GM10847 (cell line): ENCODE results near the gene CDK6.

Experiments
- POLR2A ChIP-seq: IDR thresholded peaks from 2 replicates; pipeline ENCODE4 v1.6.1; 2011; ENCODE audit not compliant: insufficient read length; ENCODE audit errors: extremely low read depth

Gene CDK6

DNA sequence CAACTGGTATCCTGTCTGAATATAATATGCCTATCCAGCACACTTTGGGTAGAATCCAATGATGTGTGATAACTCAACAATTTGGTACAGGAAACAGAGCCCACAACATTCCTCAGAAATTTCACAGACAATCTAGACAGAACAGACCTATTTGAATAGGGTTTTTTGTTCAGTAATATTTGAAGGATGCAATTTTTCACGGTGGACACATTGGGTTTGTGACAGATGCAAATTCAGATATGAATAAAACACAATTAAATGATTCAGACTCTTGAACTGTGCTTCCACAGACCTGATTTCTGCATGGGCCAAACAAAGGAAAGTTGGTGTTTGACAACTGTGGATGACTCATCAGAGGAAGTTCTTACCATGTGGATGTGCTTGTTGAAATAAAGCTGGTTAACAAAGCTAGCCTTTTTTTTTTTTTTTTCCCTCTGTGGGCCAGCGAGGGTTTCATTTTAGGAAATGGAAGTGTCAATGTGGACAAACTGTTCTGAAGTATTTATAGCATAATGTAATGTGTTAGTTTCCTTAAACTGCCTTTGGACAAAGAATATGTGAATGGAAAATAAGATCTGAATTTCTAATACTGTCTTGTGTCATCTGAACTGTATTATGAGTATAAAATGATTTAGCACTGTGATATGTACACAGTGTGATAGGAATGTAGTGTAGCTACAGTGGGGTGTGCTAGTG lies 203.0 kb downstream of the CDK6 start:
- no peak for TF ChIP-seq POLR2A

DNA sequence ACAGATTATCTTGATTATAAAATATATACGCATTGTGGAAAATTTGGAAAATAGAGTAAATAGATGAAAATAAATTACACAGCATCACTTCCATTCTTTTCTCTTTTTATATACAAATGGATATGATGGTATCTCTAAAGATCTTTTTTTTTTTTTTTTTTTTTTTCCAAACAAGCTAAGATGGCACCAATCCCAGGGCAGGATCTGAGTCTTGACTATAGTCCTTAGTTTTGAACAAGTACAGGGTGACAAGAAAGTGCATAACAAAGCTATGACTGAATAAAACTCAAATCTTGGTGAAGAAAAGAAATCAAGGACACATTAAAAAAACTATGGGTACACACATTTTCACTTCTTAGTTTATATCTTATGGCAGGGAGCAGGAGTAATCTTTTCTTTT lies 203.6 kb downstream of the CDK6 start:
- TF ChIP-seq POLR2A: no peak

DNA sequence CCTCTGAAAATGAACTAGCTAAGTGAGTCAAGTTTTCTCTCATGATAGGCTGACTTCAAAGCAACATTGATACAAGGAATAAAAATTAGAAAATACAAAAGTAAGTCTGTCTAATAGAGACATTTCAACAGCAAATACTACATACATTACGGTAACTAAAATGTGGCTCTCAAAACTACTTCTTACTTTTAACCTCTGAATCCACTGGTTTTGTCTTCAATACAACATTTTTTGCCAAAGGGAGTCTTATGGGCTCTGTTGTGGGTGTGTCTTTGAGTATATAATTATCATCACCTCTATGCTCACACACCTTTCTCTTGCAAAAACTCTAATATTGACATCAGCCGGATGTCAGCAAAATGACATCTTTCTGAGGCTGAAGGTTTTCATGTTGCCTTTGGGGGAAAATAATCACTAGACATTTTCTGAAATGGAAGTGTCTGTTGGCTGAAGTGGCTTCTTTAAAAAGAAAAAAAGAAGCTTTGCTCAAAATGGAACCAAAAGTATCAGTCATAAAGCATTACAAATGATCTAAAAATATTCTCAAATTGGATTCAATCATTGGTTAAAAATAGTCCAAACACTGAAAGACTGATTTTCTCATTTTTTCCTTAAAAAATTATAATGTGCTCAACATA lies 204.4 kb downstream of the CDK6 start:
- no peak for TF ChIP-seq POLR2A

DNA sequence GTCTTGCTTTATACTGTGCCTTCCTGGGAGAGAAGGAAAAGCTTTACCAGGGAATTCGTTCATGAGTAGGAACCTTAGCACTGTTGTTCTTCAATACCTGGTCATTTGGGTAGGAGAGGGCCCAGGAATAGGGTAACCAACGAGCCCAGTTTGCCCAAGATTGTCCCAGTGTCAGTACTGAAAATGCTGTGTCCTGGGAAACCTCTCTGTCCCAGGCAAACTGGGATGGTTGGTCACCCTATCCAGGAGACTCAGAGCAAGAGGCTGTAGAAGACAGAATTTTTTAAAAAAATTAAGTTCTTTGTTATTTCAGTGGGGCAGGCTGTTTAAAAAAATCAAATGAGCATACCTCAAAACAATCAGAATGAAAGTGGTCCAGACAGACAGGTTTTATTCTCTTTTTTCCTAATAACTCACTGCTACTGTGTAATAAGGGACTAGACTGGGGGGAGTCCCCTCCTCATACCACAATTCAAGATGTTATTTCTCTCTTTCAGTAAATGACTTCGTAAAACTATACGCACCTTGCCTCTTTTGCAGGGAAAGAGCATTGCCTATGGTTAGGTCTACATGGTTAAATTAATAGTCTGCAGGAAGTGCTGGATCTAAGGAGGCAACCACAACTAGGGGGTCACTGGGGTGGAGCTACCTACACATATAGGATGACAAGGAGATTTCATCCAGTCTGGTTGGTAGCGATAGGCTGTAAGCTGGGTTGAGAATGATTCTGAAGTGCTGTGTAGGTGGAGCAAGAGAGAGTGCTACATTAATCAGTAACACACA lies 205.1 kb downstream of the CDK6 start:
- TF ChIP-seq POLR2A: no peak

DNA sequence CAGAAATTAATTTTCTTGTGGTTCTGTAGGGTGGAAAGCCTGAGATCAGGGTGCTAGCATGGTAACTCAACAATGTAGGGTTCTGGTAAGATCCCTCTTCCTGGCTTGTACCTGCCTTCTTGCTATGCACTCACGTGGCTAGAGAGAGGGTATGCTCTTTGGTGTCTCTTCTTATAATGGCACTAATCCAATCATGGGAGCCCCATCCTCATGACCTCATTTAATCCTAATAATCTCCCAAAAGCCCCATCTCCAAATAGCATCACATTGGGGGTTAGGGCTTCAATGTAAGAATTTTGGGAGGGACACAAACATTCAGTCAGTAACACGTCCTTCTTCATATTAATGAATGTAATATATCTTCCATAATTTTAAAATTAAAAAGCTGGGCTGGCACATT lies 206.6 kb downstream of the CDK6 start:
- TF ChIP-seq POLR2A: no peak

DNA sequence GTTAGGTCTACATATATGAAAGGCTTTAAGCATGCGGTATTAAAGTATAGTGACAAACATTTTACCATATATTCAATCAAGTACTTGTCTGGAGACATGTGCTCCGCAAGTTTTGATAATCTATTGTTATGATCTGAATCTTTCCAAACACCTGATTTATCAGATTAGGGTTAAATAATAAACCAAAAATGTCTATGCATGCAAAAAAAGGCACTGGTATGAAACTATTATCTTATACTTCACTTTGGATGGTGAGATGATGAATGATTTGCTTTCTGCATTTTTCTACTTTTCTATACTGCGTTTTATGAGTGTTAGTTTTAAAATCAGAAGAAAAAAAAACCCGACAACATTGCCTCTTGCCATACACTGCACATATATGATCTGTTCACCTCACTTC lies 208.4 kb downstream of the CDK6 start:
- no peak for TF ChIP-seq POLR2A

DNA sequence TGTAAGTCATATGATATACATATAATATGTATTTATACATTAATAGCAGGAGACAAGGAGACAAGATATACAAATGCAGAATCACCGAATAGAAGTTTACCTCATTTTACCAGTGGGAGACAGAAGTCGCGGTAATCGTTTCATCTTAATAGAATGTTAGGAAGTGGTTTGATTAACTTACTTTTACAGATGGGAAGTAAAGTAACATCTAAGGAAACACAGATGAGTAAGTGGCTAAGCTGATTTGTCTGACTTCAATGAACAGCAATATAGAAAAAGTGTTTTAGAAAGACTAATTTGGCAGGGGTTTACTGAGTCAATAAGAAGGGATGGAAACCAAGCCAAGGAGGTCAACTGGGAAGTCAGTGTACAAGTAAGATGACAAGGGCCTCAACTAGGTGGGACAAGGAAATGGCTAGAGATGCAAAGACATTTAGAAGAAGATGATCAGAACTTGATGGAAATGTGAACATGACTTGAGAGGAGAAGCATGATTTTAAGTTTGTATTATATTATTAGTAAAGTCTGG lies 210.0 kb downstream of the CDK6 start:
- TF ChIP-seq POLR2A: no peak

DNA sequence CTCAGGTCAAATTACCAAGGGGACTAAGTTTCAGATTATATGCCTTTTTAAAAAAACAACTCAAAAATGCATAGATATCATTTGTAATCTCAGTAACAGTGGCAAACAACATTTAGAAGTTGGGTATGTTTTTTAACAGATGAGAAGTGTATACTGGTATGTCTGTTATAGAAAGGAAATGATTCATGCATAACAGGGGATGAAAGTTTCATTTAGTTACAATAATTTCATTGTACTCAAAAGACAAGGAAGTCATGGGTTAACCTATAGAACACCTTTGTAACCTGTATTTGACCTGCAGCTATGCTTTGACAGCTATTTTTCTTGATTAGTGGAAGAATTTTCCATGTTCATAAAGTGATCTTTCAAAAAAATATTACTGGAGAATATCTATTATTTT lies 210.8 kb downstream of the CDK6 start:
- no peak for TF ChIP-seq POLR2A

DNA sequence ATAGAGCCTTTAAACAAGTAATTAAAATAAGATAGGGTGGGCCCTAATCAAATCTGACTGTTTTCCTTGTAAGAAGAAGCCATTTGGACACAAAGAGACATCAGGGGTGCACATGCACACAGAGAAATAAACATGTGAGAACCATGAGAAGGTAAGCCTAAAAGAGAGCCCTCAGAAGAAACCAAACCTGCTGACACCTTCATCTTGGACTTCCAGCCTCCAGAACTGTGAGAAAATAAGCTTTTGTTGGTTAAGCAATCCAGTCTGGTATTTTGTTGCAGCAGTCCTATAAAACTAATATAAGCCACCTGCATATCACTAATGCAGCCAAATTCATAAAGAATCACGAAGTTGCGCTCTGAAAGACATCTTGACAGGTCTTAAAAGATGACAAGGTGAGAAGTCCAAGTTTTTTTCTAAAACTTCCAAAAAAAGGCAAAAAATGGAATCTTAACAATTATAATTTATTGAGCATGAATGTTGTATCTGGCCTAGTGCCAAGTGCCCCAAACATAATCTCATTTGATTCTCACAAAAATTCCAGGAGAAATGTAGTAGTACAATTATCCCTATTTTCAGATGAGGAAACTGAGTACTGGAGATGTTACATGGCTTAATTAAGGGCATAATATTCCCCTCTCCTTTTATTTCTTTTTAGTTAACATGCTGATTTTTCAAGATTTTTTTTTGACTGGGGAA lies 211.9 kb downstream of the CDK6 start:
- TF ChIP-seq POLR2A: no peak

DNA sequence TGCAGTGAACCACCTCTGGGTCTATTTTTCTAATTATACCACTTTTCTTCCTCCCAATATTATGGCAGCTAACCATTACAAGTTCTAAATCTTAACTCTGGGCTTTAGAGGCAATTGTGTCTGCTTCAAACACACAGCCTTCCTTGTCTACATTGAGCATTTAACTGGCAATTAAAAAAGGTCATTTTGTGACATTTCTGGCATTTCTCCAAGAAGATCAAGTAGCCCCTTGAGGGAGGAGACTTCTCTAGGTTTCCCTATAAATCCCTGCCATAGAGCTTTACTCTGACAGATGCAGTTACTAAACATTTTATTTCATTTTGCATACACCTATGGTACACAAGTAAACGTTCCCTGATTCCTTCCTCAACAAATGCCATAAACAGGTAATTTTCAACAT lies 212.8 kb downstream of the CDK6 start:
- no peak for TF ChIP-seq POLR2A

DNA sequence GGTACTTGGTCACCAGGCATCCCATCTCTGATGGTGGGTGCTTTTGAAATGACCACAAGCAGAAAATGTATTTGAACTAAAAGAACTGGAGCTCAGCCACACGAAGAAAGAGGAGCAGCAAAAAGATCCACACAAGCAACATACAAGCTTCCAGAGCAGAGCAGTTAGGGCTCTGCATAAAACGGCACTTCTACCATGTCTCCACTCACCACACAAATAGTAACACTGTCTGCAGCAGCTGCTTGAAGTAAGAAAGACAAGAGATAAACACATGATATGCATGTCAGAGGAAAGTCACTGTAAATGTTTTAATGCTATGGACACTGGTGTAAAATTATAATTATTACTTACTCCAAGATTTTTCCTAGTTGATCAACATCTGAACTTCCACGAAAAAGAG lies 213.7 kb downstream of the CDK6 start:
- TF ChIP-seq POLR2A: no peak

DNA sequence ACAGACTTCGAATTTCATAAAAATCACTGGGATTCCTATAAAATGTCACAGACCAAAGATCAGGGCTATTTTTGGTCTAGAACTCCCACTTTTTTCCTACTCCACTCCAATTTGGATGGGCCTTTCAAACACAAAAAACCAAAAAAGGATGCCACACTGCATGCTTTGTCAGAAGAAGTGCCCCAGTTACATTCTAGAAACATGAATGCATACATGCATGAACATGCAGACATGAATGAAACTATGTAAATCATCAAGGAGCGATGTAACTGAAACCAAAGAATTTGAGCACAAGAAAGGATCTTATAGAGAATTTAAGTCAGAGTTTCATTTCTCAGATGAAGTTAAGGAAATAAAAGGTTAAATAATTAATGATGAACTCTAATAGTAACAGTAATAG lies 214.3 kb downstream of the CDK6 start:
- no peak for TF ChIP-seq POLR2A

DNA sequence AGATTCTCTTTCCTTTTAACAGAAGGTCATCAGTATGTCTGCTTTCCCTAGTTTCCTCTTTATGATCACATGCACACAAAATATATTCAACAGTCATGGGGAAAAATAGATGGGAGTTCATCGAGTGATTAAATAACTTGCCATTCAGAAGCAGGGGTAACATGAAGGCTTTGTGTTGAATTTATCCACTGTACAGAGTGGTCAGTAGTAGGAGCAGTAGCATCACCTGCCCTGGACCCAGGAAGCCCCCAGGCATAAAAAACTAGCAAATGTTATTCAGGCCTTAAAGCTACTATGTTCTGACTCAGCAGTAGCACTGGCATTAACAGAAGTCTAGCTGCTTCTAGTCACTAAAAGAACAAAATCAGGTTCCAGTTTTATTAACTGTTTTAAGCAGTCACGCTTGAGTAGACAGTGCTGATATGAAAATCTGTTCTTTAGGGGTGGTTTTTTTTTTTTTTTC lies 214.8 kb downstream of the CDK6 start:
- no peak for TF ChIP-seq POLR2A

DNA sequence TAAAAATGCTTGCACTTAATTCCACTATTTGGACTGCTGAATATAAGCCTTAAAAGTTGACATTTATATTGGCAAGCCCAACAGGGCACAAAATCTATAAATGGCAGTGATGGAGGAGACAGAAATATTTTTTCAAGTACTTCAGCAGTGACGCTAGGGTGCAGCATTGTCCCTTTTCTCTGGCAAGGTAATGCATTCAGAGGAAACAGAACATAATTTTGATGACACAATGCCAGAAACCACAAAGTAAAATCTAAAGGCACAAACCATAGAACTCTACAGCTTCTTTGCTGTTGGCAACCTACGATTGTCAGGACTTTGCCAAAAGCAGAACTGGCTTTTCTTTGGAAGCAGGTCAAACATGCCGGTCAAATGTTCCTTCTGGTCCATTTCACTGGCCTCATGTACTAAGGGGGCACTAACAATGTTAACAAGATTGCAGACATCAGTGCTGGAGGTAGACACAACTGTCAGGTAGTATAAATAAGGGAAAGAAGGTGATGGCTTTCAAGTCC lies 215.3 kb downstream of the CDK6 start:
- TF ChIP-seq POLR2A: no peak

DNA sequence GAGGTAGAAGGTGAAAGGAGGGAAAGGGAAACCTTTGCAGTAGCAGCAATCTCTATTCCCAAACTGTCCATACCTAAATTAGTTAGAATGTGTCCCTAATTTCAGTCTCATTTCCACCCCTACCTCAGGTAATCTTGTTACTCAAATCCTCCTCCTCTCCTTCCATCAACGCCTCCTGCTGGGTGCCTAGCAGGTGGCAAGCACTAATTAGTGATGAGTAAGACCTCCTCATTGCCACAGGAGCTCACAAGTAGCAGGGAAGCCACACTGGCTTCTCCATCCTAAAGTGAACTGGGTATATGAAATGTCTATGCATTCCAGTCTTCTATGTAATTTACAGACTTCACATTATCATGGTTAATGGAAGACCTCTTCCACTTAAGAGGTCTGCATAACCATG lies 220.5 kb downstream of the CDK6 start:
- no peak for TF ChIP-seq POLR2A

DNA sequence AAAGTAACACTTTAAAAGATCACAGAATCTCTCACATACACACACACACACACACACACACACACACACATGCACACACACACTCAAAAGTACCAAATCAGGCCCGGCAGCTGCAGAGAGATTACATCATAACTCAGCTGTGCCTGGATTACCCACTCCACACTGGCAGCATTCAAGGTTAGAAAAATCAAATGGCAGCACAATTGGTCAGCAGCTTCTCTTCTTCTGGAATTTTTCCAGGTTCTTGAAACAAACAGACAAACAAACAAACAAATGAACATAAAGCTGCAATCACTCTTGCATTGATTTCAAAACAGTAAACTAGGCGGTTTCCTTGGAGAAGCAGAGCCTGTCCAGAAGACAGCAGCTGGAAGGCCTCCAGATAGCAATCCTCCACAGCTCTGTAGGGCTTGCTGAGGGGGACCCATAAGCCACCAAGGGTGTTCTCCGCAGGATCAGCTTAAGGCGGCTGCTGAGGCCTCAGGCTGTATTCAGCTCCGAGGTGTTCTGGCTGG lies 221.7 kb downstream of the CDK6 start:
- no peak for TF ChIP-seq POLR2A

DNA sequence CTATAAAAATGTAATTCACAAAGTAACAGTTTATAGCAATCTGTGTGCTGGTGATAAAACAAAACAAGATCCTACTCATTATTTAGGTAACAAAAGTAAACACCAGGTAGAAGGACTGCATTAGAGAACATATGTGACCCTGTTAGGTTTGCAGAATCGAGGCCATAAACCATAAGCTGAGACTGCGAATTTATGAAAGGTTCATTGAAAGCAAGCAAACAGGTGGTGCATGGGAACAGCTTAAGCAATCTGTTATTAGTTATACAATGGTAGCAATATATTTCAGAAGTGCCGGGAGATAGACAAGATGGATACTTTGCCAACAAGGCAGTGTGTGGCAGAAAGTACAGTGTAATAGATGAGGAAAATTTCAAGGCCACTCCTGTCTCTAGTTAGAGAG lies 222.7 kb downstream of the CDK6 start:
- TF ChIP-seq POLR2A: no peak
